HCT116 (cell line): ENCODE results near the gene STAT2.

Source experiments
- CBX3 ChIP-seq: IDR thresholded peaks from 2 replicates; pipeline ENCODE4 v1.6.1; 2012; ENCODE audit warnings: low read depth
- EZH2 ChIP-seq: fragments of 200-600 bp; sonication (generic); IDR thresholded peaks from 2 replicates; pipeline ENCODE4 v1.6.1; 2017; ENCODE audit warnings: antibody characterized with exemption, mixed run types
- EZH2phosphoT487 ChIP-seq: fragments of 200-600 bp; IDR thresholded peaks from 2 replicates; pipeline ENCODE4 v1.6.1; 2018; ENCODE audit warnings: antibody characterized with exemption, borderline replicate concordance
- MAX ChIP-seq: IDR thresholded peaks from 2 replicates; pipeline ENCODE4 v1.6.1; 2012
- POLR2A ChIP-seq: IDR thresholded peaks from 2 replicates; pipeline ENCODE4 v1.7.0; 2011; ENCODE audit warnings: borderline replicate concordance; ENCODE audit not compliant: insufficient read depth, insufficient read length; ENCODE audit errors: extremely low read depth
- POLR2AphosphoS5 ChIP-seq: IDR thresholded peaks from 2 replicates; pipeline ENCODE4 v1.6.1; 2011; ENCODE audit warnings: mild to moderate bottlenecking, low read depth, low read length, moderate library complexity
- RAD21 ChIP-seq: IDR thresholded peaks from 2 replicates; pipeline ENCODE4 v1.6.1; 2012; ENCODE audit warnings: low read depth, mild to moderate bottlenecking
- ZBTB33 ChIP-seq: IDR thresholded peaks from 2 replicates; pipeline ENCODE4 v1.6.1; 2011; ENCODE audit warnings: mild to moderate bottlenecking, low read length, moderate library complexity; ENCODE audit not compliant: insufficient replicate concordance; ENCODE audit errors: extremely low read depth
- ZFX ChIP-seq: fragments of 450-650 bp; IDR thresholded peaks from 2 replicates; pipeline ENCODE4 v1.6.1; 2017
- ZNF274 ChIP-seq: fragments of 200-500 bp; sonication (Bioruptor generic); IDR thresholded peaks from 2 replicates; pipeline ENCODE4 v1.6.1; 2014; ENCODE audit warnings: mild to moderate bottlenecking, low read depth, low read length, inconsistent platforms
- TF ChIP-seq, protein P1 (sequence below), 3 experiments: fragments of 200-600 bp in 1 of 3; sonication (generic) in 1 of 3; IDR thresholded peaks in 2 of 3; conservative IDR thresholded peaks in 1 of 3; 2 replicates each; pipeline ENCODE4 v1.5.1; 2012 to 2017; ENCODE audit warnings: low read depth in 2 of 3, low read length in 2 of 3, antibody characterized with exemption in 1 of 3, borderline replicate concordance in 1 of 3, control low read depth in 1 of 3, mild to moderate bottlenecking in 1 of 3, mixed read lengths in 1 of 3, mixed run types in 1 of 3, moderate library complexity in 1 of 3; ENCODE audit not compliant: insufficient read depth in 1 of 3
- TF ChIP-seq, protein P2 (sequence below): IDR thresholded peaks from 2 replicates; pipeline ENCODE4 v1.6.1; 2012

DNA sequence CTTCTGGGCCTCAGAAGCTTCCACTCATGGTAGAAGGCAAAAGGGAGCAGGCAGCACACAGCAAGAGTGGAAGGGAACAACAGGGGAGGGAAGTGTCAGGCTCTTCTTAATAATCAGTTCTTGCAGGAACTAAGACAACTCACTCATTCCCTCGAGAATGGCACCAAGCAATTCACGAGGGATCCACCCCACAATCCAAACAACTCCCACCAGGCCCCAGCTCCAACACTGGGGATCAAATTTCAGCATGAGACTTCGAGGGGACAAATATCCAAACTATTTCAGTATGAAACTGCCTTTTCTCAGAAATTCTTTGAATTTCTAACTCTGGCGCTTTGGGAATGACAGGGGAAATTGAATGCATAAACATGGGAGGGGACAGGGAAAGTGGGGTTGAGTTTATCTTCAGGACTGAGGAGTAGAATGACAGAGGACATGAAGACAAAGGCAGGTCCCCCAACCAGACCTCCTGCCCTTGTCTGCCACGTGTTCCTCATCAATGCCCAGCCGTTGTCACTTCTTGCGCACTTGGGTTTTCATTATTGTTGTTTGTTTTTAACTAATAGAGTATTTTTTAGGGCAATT, 27.3 kb upstream of the STAT2 start:
- TF ChIP-seq ZNF274 (no peak), ZFX (no peak), EZH2phosphoT487 (no peak), POLR2AphosphoS5 (no peak), POLR2A (no peak), CBX3 (no peak), ZBTB33 (no peak), EZH2 (no peak), RAD21 (no peak), MAX (no peak)
- TF ChIP-seq, protein P1, sequence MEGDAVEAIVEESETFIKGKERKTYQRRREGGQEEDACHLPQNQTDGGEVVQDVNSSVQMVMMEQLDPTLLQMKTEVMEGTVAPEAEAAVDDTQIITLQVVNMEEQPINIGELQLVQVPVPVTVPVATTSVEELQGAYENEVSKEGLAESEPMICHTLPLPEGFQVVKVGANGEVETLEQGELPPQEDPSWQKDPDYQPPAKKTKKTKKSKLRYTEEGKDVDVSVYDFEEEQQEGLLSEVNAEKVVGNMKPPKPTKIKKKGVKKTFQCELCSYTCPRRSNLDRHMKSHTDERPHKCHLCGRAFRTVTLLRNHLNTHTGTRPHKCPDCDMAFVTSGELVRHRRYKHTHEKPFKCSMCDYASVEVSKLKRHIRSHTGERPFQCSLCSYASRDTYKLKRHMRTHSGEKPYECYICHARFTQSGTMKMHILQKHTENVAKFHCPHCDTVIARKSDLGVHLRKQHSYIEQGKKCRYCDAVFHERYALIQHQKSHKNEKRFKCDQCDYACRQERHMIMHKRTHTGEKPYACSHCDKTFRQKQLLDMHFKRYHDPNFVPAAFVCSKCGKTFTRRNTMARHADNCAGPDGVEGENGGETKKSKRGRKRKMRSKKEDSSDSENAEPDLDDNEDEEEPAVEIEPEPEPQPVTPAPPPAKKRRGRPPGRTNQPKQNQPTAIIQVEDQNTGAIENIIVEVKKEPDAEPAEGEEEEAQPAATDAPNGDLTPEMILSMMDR (IDR thresholded peaks at IDR 0.05 in 2 of 3, conservative IDR thresholded peaks at IDR 0.05 in 1 of 3; ENCODE audit: borderline replicate concordance in 1 of 3, insufficient read depth in 1 of 3, low read depth in 2 of 3, low read length in 2 of 3), result no peak
- TF ChIP-seq, protein P2, sequence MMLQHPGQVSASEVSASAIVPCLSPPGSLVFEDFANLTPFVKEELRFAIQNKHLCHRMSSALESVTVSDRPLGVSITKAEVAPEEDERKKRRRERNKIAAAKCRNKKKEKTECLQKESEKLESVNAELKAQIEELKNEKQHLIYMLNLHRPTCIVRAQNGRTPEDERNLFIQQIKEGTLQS, result no peak
